Measurements from ENCODE around the gene SEZ6.

SEZ6 gene

GRCh38 chr17:28951991-28952975, 53.5 kb downstream of the SEZ6 start (continued):
- TF ChIP-seq ZBTB10 (tag by site-specific recombination; IDR thresholded peaks at IDR 0.05): 0 out of 2 replicates have a peak, but pooled peaks have one; percentile 48
- no peak for TF ChIP-seq ZNF548 (tag by site-specific recombination; IDR thresholded peaks at IDR 0.05)
- TF ChIP-seq ZNF426 (tag by site-specific recombination; IDR thresholded peaks at IDR 0.05): no peak
- peak; percentile 51; the same call in 1 of the 2 replicates for TF ChIP-seq ZBTB7A (tag by site-specific recombination; IDR thresholded peaks at IDR 0.05; ENCODE audit: low read depth)
- peak; percentile 67; the same call in 1 of the 2 replicates for TF ChIP-seq REST (tag by site-specific recombination; IDR thresholded peaks at IDR 0.05)
- TF ChIP-seq ZNF341 (tag by site-specific recombination; IDR thresholded peaks at IDR 0.05; ENCODE audit: low read depth): peak; percentile 19; the same call in 1 of the 2 replicates
- no peak for TF ChIP-seq ZNF529 (tag by site-specific recombination; IDR thresholded peaks at IDR 0.05; ENCODE audit: insufficient replicate concordance)
- no peak for TF ChIP-seq ZNF658 (tag by site-specific recombination; IDR thresholded peaks at IDR 0.05)
- TF ChIP-seq ZNF239 (tag by site-specific recombination; IDR thresholded peaks at IDR 0.05): no peak
- TF ChIP-seq ZSCAN30 (tag by site-specific recombination; IDR thresholded peaks at IDR 0.05): no peak
- TF ChIP-seq PRDM10 (tag by site-specific recombination; IDR thresholded peaks at IDR 0.05): peak; percentile 91
- TF ChIP-seq ZNF155 (tag by site-specific recombination; IDR thresholded peaks at IDR 0.05): no peak
- no peak for TF ChIP-seq EGR2 (tag by site-specific recombination; IDR thresholded peaks at IDR 0.05; ENCODE audit: low read depth)
- TF ChIP-seq ZNF449 (tag by site-specific recombination; IDR thresholded peaks at IDR 0.05): peak; percentile 16; the same call in 1 of the 2 replicates
- TF ChIP-seq ZNF510 (tag by site-specific recombination; IDR thresholded peaks at IDR 0.05; ENCODE audit: insufficient replicate concordance): no peak
- TF ChIP-seq ZNF211 (tag by site-specific recombination; IDR thresholded peaks at IDR 0.05; ENCODE audit: low read depth): no peak
- 0 out of 2 replicates have a peak, but pooled peaks have one; percentile 17 for TF ChIP-seq ZNF660 (tag by site-specific recombination; IDR thresholded peaks at IDR 0.05)
- no peak for TF ChIP-seq RBAK (tag by site-specific recombination; IDR thresholded peaks at IDR 0.05)
- peak; percentile 94 for TF ChIP-seq ZNF580 (tag by site-specific recombination; IDR thresholded peaks at IDR 0.05)
- peak; percentile 97 for TF ChIP-seq KLF7 (tag by site-specific recombination; IDR thresholded peaks at IDR 0.05; ENCODE audit: borderline replicate concordance)
- TF ChIP-seq GFI1B (tag by site-specific recombination; IDR thresholded peaks at IDR 0.05): peak; percentile 61
- no peak for TF ChIP-seq BCL6B (tag by site-specific recombination; IDR thresholded peaks at IDR 0.05)
- no peak for TF ChIP-seq ZNF624 (tag by site-specific recombination; IDR thresholded peaks at IDR 0.05)
- no peak for TF ChIP-seq ZNF132 (tag by site-specific recombination; IDR thresholded peaks at IDR 0.05; ENCODE audit: borderline replicate concordance)
- TF ChIP-seq ZNF423 (tag by site-specific recombination; IDR thresholded peaks at IDR 0.05): no peak
